Neuronal stem cell (in vitro differentiated cells): ENCODE measurements around the gene CLEC2L.

Experiments
- DNase-seq: peaks from one replicate; pipeline ENCODE4 v3.0.0-alpha.2; 2013; ENCODE audit warnings: low spot score
- H2AFZ ChIP-seq: one replicate; pipeline ENCODE4 v1.6.1; 2013; ENCODE audit warnings: mild to moderate bottlenecking, low read length, inconsistent platforms
- H2AK5ac ChIP-seq: 2 replicates; pipeline ENCODE4 v1.6.1; 2013; ENCODE audit warnings: low read depth, mild to moderate bottlenecking, inconsistent platforms, low read length, moderate library complexity, mixed read lengths
- H2BK120ac ChIP-seq: 2 replicates; pipeline ENCODE4 v1.6.1; 2013; ENCODE audit warnings: low read depth, mild to moderate bottlenecking, inconsistent platforms, low read length, moderate library complexity, mixed read lengths
- H2BK12ac ChIP-seq: one replicate; pipeline ENCODE4 v1.6.1; 2013; ENCODE audit warnings: low read length, inconsistent platforms
- H2BK15ac ChIP-seq: 2 replicates; pipeline ENCODE4 v1.6.1; 2013; ENCODE audit warnings: mild to moderate bottlenecking, low read length, inconsistent platforms, mixed read lengths
- H2BK5ac ChIP-seq: one replicate; pipeline ENCODE4 v1.6.1; 2013; ENCODE audit warnings: inconsistent platforms, mild to moderate bottlenecking, low read length, moderate library complexity
- H3K14ac ChIP-seq: one replicate; pipeline ENCODE4 v1.6.1; 2013; ENCODE audit warnings: low read length, inconsistent platforms
- H3K18ac ChIP-seq: 2 replicates; pipeline ENCODE4 v1.6.1; 2013; ENCODE audit warnings: low read length, inconsistent platforms
- H3K23ac ChIP-seq: 2 replicates; pipeline ENCODE4 v1.6.1; 2013; ENCODE audit warnings: low read depth, mild to moderate bottlenecking, mixed read lengths, low read length, inconsistent platforms; ENCODE audit not compliant: poor library complexity
- H3K27ac ChIP-seq: replicated peaks from 3 replicates; pipeline ENCODE4 v1.5.1; 2013; ENCODE audit warnings: low read length, inconsistent platforms
- H3K27me3 ChIP-seq, 3 experiments: 2 replicates each; pipeline ENCODE4 v1.6.1; 2013; ENCODE audit warnings: low read length in 3 of 3, mild to moderate bottlenecking in 2 of 3, inconsistent platforms in 1 of 3, low read depth in 1 of 3, mixed read lengths in 1 of 3, moderate library complexity in 1 of 3; ENCODE audit not compliant: control insufficient read depth in 3 of 3, insufficient read depth in 3 of 3
- H3K36me3 ChIP-seq, 2 donors: replicated peaks in 1 of 2; 2 replicates each; pipeline ENCODE4 v1.6.1; 2013; ENCODE audit warnings: low read length in 2 of 2; ENCODE audit not compliant: control insufficient read depth in 2 of 2, insufficient read depth in 2 of 2
- H3K4ac ChIP-seq: 2 replicates; pipeline ENCODE4 v1.6.1; 2013; ENCODE audit warnings: inconsistent platforms, mild to moderate bottlenecking, low read length, moderate library complexity
- H3K4me1 ChIP-seq, 2 donors: 1 replicate in 1 of 2; 2 replicates in 1 of 2; pipeline ENCODE4 v1.6.1; 2013; ENCODE audit warnings: low read length in 2 of 2, low read depth in 1 of 2; ENCODE audit not compliant: control insufficient read depth in 2 of 2, insufficient read depth in 1 of 2
- H3K4me2 ChIP-seq: one replicate; pipeline ENCODE4 v1.6.1; 2013; ENCODE audit warnings: mild to moderate bottlenecking, low read length, inconsistent platforms; ENCODE audit not compliant: insufficient read depth, poor library complexity, severe bottlenecking
- H3K4me3 ChIP-seq, 2 donors: 2 replicates each; pipeline ENCODE4 v1.5.1; 2013; ENCODE audit warnings: low read length in 2 of 2, mild to moderate bottlenecking in 2 of 2, inconsistent platforms in 1 of 2, moderate library complexity in 1 of 2
- H3K79me1 ChIP-seq: one replicate; pipeline ENCODE4 v1.6.1; 2013; ENCODE audit warnings: low read depth, mild to moderate bottlenecking, inconsistent platforms, low read length, moderate library complexity
- H3K9ac ChIP-seq: one replicate; pipeline ENCODE4 v1.6.1; 2013; ENCODE audit warnings: mild to moderate bottlenecking, low read depth, low read length, inconsistent platforms; ENCODE audit not compliant: poor library complexity
- H3K9me3 ChIP-seq, 2 donors: replicated peaks in 1 of 2; 2 replicates each; pipeline versions ENCODE3 to v1.6.1; 2013; ENCODE audit warnings: low read length in 2 of 2, mild to moderate bottlenecking in 2 of 2, inconsistent platforms in 1 of 2, low read depth in 1 of 2, mixed read lengths in 1 of 2, moderate library complexity in 1 of 2; ENCODE audit not compliant: control insufficient read depth in 2 of 2, insufficient read depth in 1 of 2
- H4K8ac ChIP-seq: one replicate; pipeline ENCODE4 v1.6.1; 2013; ENCODE audit warnings: low read depth, mild to moderate bottlenecking, inconsistent platforms, low read length, moderate library complexity
- H4K91ac ChIP-seq: one replicate; pipeline ENCODE4 v1.6.1; 2013; ENCODE audit warnings: low read length, low read depth, mild to moderate bottlenecking, inconsistent platforms; ENCODE audit not compliant: poor library complexity
- WGBS, 2 donors: extraction: QIAGEN DNeasy Blood & Tissue Kit; methylation state at CpG; one replicate each; pipeline ENCODE4 v1.1.7; 2013; ENCODE audit warnings: missing lambda C conversion rate in 2 of 2, mixed read lengths in 1 of 2; ENCODE audit not compliant: insufficient read length in 2 of 2, insufficient replicate concordance in 1 of 2; ENCODE audit errors: extremely low coverage in 2 of 2; 5-methylcytosine and 5-hydroxymethylcytosine counted together

The CLEC2L gene

GRCh38 chr7:139560678-139561077, 37.2 kb downstream of the CLEC2L start:
- Histone ChIP-seq H3K14ac (peak overlapping the region; percentile 17), H2BK12ac (no peak overlapping the region), H4K91ac (no peak overlapping the region), H3K27me3 (no peaks in the 10 kb centered on the region), H3K4me3 (no peak overlapping the region), H3K23ac (peak overlapping the region; percentile 83), H3K27ac (no peak overlapping the region), H3K18ac (peak overlapping the region; percentile 44), H3K4me2 (no peak overlapping the region), H2AK5ac (no peak overlapping the region), H3K79me1 (no peaks in the 10 kb centered on the region), H3K9me3 (no peaks in the 10 kb centered on the region), H4K8ac (no peak overlapping the region), H3K9ac (no peak overlapping the region), H3K4me1 (peaks cover 0 to 4% of the 10 kb centered on the region in 2 donors), H2BK5ac (no peak overlapping the region), H2BK15ac (no peak overlapping the region), H2AFZ (no peak overlapping the region), H2BK120ac (no peak overlapping the region), H3K4ac (no peak overlapping the region), H3K36me3 (peaks cover 2 to 10% of the 10 kb centered on the region in 2 donors)
- no peak for DNase-seq
- WGBS, 2 donors = no CpG with 5 or more reads among the region's 11 CpGs

GRCh38 chr7:139562491-139562890, 39.0 kb downstream of the CLEC2L start:
- WGBS, 2 donors = no CpG with 5 or more reads among the region's 12 CpGs

GRCh38 chr7:139562961-139563565, 39.6 kb downstream of the CLEC2L start:
- peak overlapping the region; percentile 96 for H3K23ac ChIP-seq

More at GRCh38 chr7:139562491-139562890, 39.0 kb downstream of the CLEC2L start:
- Histone ChIP-seq H3K27me3 (no peaks in the 10 kb centered on the region), H3K23ac (no peak overlapping the region), H2BK120ac (no peak overlapping the region), H3K79me1 (no peaks in the 10 kb centered on the region), H3K4me2 (no peak overlapping the region), H3K27ac (no peak overlapping the region), H2AK5ac (no peak overlapping the region), H3K4me3 (no peak overlapping the region), H3K9me3 (peaks cover 0 to 2% of the 10 kb centered on the region in 2 donors), H2BK15ac (no peak overlapping the region), H3K14ac (no peak overlapping the region), H3K36me3 (peaks cover 2 to 17% of the 10 kb centered on the region in 2 donors), H2BK5ac (no peak overlapping the region), H3K4me1 (peaks cover 0 to 7% of the 10 kb centered on the region in 2 donors), H3K9ac (no peak overlapping the region), H2AFZ (no peak overlapping the region), H4K8ac (no peak overlapping the region), H4K91ac (no peak overlapping the region), H3K4ac (no peak overlapping the region), H3K18ac (no peak overlapping the region), H2BK12ac (no peak overlapping the region)
- no peak for DNase-seq

GRCh38 chr7:139563856-139564255, 40.4 kb downstream of the CLEC2L start:
- Histone ChIP-seq H3K14ac (no peak overlapping the region), H2BK15ac (no peak overlapping the region), H2BK5ac (no peak overlapping the region), H3K27ac (no peak overlapping the region), H3K4ac (no peak overlapping the region), H4K8ac (no peak overlapping the region), H4K91ac (no peak overlapping the region), H2BK120ac (no peak overlapping the region), H3K36me3 (peaks cover 2 to 30% of the 10 kb centered on the region in 2 donors), H3K9me3 (peaks cover 0 to 2% of the 10 kb centered on the region in 2 donors), H2AK5ac (no peak overlapping the region), H3K23ac (no peak overlapping the region), H3K18ac (no peak overlapping the region), H2AFZ (no peak overlapping the region), H3K27me3 (no peaks in the 10 kb centered on the region), H2BK12ac (no peak overlapping the region), H3K79me1 (no peaks in the 10 kb centered on the region), H3K4me2 (no peak overlapping the region), H3K9ac (no peak overlapping the region), H3K4me1 (peaks cover 0 to 8% of the 10 kb centered on the region in 2 donors), H3K4me3 (no peak overlapping the region)
- DNase-seq = no peak
- no CpG with 5 or more reads among the region's 5 CpGs for WGBS, 2 donors

More at GRCh38 chr7:139562961-139563565, 39.6 kb downstream of the CLEC2L start:
- H3K9ac ChIP-seq = no peak overlapping the region
- H3K18ac ChIP-seq = no peak overlapping the region
- no peak for DNase-seq
- no peak overlapping the region for H2AK5ac ChIP-seq
- no peak overlapping the region for H3K4me3 ChIP-seq
- H4K91ac ChIP-seq = no peak overlapping the region
- H3K9me3 ChIP-seq = peaks cover 0 to 2% of the 10 kb centered on the region in 2 donors
- no peak overlapping the region for H2BK120ac ChIP-seq
- no peak overlapping the region for H2BK5ac ChIP-seq
- no peaks in the 10 kb centered on the region for H3K79me1 ChIP-seq
- no peak overlapping the region for H4K8ac ChIP-seq
- peaks cover 2 to 22% of the 10 kb centered on the region in 2 donors for H3K36me3 ChIP-seq
- no peak overlapping the region for H2AFZ ChIP-seq
- peak overlapping the region; percentile 46 for H2BK12ac ChIP-seq
- no peak overlapping the region for H3K4ac ChIP-seq
- no peak overlapping the region for H3K27ac ChIP-seq
- no peak overlapping the region for H2BK15ac ChIP-seq
- H3K14ac ChIP-seq = no peak overlapping the region
- no CpG with 5 or more reads among the region's 13 CpGs for WGBS, 2 donors
- no peaks in the 10 kb centered on the region for H3K27me3 ChIP-seq
- H3K4me2 ChIP-seq = no peak overlapping the region
- H3K4me1 ChIP-seq = peaks cover 0 to 7% of the 10 kb centered on the region in 2 donors
